Osteocyte (in vitro differentiated cells): ENCODE data around the gene RASAL2. TPM values are rescaled to one million over a fixed set of nuclear protein-coding genes. Genes with fewer than 3 reads are reported as not detected.

Experiments used
- DNase-seq: peaks from one replicate; pipeline ENCODE4 v3.0.0; 2021; ENCODE audit warnings: mixed read lengths; ENCODE audit not compliant: unreplicated experiment; ENCODE audit errors: extremely low spot score
- H3K27ac Mint-ChIP-seq: one replicate; pipeline ENCODE4 v1.8.0; 2021; ENCODE audit warnings: mild to moderate bottlenecking, mixed read lengths; ENCODE audit not compliant: unreplicated experiment
- H3K27me3 Mint-ChIP-seq: one replicate; pipeline ENCODE4 v1.8.0; 2021; ENCODE audit warnings: mixed read lengths; ENCODE audit not compliant: unreplicated experiment
- H3K36me3 Mint-ChIP-seq: one replicate; pipeline ENCODE4 v1.8.0; 2021; ENCODE audit warnings: mixed read lengths; ENCODE audit not compliant: unreplicated experiment
- H3K4me1 Mint-ChIP-seq: one replicate; pipeline ENCODE4 v1.8.0; 2021; ENCODE audit warnings: mixed read lengths; ENCODE audit not compliant: unreplicated experiment
- H3K4me3 Mint-ChIP-seq: one replicate; pipeline ENCODE4 v1.8.0; 2021; ENCODE audit warnings: mild to moderate bottlenecking, moderate library complexity, mixed read lengths; ENCODE audit not compliant: unreplicated experiment
- H3K9me3 Mint-ChIP-seq: one replicate; pipeline ENCODE4 v1.8.0; 2021; ENCODE audit warnings: mixed read lengths; ENCODE audit not compliant: unreplicated experiment
- total RNA-seq: library from RNA; stranded (reverse); gene quantifications from 2 replicates; pipeline ENCODE4 v1.2.1, GENCODE V29; 2021
- TF ChIP-seq, protein P1 (sequence below): fragments of 200-600 bp; sonication (generic); IDR thresholded peaks from 2 replicates; pipeline ENCODE4 v1.5.0; 2021; ENCODE audit warnings: antibody characterized with exemption, mild to moderate bottlenecking, moderate library complexity

The RASAL2 gene
- total RNA-seq, 1 donor from 2014 or later, result 34.2 TPM

DNA sequence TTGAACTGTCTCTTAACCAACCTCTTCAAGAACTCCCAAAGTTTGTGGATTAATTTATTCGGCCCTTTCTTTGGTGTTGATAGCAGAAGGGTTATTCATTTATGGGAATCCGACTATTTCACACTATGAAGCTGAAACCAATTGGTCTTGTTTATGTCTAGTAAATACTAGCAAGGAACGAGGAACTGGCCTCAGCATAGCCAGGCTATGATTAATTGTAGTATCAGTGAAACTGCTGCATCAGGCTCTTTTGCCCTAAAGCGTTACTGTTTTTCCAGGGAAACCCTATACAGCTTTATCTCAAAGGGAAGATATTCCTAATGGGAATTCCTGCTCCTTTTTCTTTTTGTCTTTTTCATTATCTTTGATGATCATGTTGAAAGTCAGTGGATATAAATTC, 367.8 kb downstream of the RASAL2 start:
- no peak overlapping the region for H3K27ac Mint-ChIP-seq
- H3K4me1 Mint-ChIP-seq, result peaks cover 18% of the 10 kb centered on the region
- H3K9me3 Mint-ChIP-seq, result no peaks in the 10 kb centered on the region
- H3K4me3 Mint-ChIP-seq, result no peak overlapping the region
- peaks cover 25% of the 10 kb centered on the region for H3K36me3 Mint-ChIP-seq
- H3K27me3 Mint-ChIP-seq, result no peaks in the 10 kb centered on the region
- no peak for DNase-seq
- TF ChIP-seq, protein P1, sequence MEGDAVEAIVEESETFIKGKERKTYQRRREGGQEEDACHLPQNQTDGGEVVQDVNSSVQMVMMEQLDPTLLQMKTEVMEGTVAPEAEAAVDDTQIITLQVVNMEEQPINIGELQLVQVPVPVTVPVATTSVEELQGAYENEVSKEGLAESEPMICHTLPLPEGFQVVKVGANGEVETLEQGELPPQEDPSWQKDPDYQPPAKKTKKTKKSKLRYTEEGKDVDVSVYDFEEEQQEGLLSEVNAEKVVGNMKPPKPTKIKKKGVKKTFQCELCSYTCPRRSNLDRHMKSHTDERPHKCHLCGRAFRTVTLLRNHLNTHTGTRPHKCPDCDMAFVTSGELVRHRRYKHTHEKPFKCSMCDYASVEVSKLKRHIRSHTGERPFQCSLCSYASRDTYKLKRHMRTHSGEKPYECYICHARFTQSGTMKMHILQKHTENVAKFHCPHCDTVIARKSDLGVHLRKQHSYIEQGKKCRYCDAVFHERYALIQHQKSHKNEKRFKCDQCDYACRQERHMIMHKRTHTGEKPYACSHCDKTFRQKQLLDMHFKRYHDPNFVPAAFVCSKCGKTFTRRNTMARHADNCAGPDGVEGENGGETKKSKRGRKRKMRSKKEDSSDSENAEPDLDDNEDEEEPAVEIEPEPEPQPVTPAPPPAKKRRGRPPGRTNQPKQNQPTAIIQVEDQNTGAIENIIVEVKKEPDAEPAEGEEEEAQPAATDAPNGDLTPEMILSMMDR, result no peak

DNA sequence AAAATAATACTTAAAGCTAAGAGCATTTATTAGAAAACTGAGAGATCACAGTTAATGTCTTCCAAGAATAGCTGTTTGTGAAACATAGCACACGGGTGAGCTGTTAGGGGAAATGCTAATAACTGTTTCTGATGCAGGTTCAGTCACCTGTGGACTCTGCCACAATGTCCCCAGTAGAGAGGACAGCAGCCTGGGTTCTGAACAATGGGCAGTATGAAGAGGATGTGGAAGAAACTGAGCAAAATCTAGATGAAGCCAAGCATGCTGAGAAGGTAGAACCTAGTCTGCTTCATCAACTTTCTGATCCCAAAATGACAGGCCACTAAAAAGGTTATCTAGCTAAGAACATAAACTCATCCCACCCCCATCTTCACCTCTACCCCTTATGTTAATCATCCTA, 370.2 kb downstream of the RASAL2 start:
- Mint-ChIP-seq H3K9me3 (no peaks in the 10 kb centered on the region), H3K36me3 (peaks cover 30% of the 10 kb centered on the region), H3K27me3 (no peaks in the 10 kb centered on the region), H3K27ac (no peak overlapping the region), H3K4me3 (no peak overlapping the region), H3K4me1 (peaks cover 18% of the 10 kb centered on the region)
- DNase-seq, result no peak
- TF ChIP-seq, protein P1, result no peak

DNA sequence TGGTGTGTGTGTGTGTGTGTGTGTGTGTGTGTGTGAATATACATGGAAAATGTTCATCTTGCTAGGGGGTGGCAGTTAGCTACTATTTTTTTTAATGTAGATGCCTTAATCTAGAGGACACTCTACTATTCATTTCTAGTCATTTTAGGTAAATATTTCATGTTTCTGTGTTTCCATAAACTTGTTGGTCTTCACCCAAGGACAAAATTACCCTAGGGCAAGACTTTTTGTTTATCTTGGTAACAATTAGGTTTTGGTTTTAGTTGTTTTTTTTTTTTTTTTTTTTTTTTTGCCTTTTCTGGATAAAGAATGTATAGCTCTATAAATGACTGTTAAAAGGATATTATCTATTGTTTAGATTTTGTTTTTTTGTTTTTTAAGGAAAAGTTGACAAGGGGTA, 370.7 kb downstream of the RASAL2 start:
- TF ChIP-seq, protein P1, result no peak
- H3K9me3 Mint-ChIP-seq, result no peaks in the 10 kb centered on the region
- H3K4me3 Mint-ChIP-seq, result no peak overlapping the region
- DNase-seq, result no peak
- no peak overlapping the region for H3K27ac Mint-ChIP-seq
- no peaks in the 10 kb centered on the region for H3K27me3 Mint-ChIP-seq
- H3K4me1 Mint-ChIP-seq, result peaks cover 18% of the 10 kb centered on the region
- peaks cover 30% of the 10 kb centered on the region for H3K36me3 Mint-ChIP-seq

DNA sequence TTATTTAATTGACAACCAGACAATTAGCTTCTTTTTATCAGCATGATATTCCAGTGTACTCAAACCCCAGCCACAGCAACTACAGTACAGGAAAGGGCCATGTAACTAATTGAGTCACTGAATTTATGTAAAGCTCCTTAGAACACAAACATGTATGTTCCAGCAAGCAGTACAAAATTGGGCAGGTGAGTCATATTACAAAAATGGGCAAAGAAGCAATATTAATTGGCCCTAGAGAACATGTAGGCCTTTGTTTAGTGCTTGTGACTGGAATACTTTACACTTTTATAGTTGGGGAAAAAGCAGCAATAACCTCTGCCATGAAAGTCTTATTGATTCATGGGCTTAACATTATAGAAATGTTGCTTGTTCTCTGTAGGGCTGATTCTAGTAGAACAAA, 371.1 kb downstream of the RASAL2 start:
- TF ChIP-seq, protein P1, result no peak
- no peaks in the 10 kb centered on the region for H3K27me3 Mint-ChIP-seq
- H3K36me3 Mint-ChIP-seq, result peaks cover 30% of the 10 kb centered on the region
- H3K9me3 Mint-ChIP-seq, result no peaks in the 10 kb centered on the region
- no peak overlapping the region for H3K4me3 Mint-ChIP-seq
- peak overlapping the region; percentile 23 for H3K27ac Mint-ChIP-seq
- peaks cover 18% of the 10 kb centered on the region for H3K4me1 Mint-ChIP-seq
- no peak for DNase-seq

DNA sequence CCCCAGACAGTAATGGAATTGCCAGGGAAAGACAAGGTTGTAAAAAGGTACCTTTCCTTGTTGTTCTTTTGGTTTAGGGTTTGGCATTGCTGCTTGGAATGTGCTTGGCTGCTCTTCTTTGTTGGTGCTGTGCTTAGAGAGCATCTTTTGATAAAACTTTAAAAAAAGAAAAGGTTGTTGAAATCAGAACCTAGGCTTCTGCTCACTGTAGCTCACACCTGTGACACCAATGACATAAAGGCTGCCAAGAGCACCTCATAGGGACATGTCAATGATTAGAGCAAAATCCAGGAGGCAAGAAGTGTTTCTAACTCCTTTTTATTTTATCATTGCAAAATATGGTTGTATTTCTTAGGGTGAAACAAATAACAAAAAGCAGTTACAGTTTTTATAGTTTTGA, 373.9 kb downstream of the RASAL2 start:
- TF ChIP-seq, protein P1, result no peak
- H3K27ac Mint-ChIP-seq, result no peak overlapping the region
- H3K4me3 Mint-ChIP-seq, result no peak overlapping the region
- H3K9me3 Mint-ChIP-seq, result no peaks in the 10 kb centered on the region
- peaks cover 18% of the 10 kb centered on the region for H3K4me1 Mint-ChIP-seq
- peaks cover 32% of the 10 kb centered on the region for H3K36me3 Mint-ChIP-seq
- no peak for DNase-seq
- H3K27me3 Mint-ChIP-seq, result no peaks in the 10 kb centered on the region
